Loucy (cell line): Measurements from ENCODE around the gene YBX3.

Source experiments
- H2AFZ ChIP-seq: fragments of 200-600 bp; sonication (generic); 2 replicates; pipeline ENCODE4 v1.6.0; 2016; ENCODE audit warnings: antibody characterized with exemption, mild to moderate bottlenecking, low read length, moderate library complexity
- H3F3A ChIP-seq: fragments of 200-600 bp; 2 replicates; pipeline ENCODE4 v1.6.0; 2016; ENCODE audit warnings: antibody characterized with exemption, low read depth, mild to moderate bottlenecking
- H3K27me3 ChIP-seq: fragments of 200-600 bp; sonication (generic); 2 replicates; pipeline ENCODE4 v1.6.1; 2014; ENCODE audit warnings: low read length, mild to moderate bottlenecking; ENCODE audit not compliant: insufficient read depth, poor library complexity, severe bottlenecking
- H3K36me3 ChIP-seq: fragments of 200-600 bp; sonication (generic); 2 replicates; pipeline ENCODE4 v1.6.1; 2016; ENCODE audit warnings: low read length; ENCODE audit not compliant: insufficient read depth
- H3K4me1 ChIP-seq: fragments of 200-600 bp; sonication (generic); 2 replicates; pipeline ENCODE4 v1.5.1; 2014; ENCODE audit warnings: low read length, mild to moderate bottlenecking; ENCODE audit not compliant: insufficient read depth, poor library complexity, severe bottlenecking
- H3K4me2 ChIP-seq: fragments of 200-600 bp; sonication (generic); 2 replicates; pipeline ENCODE4 v1.6.0; 2014; ENCODE audit warnings: antibody characterized with exemption, low read length, low read depth, mild to moderate bottlenecking; ENCODE audit not compliant: poor library complexity, severe bottlenecking
- H3K4me3 ChIP-seq: fragments of 200-600 bp; sonication (generic); 2 replicates; pipeline ENCODE4 v1.5.1; 2014; ENCODE audit warnings: low read length, mild to moderate bottlenecking, mixed read lengths; ENCODE audit not compliant: poor library complexity, severe bottlenecking
- H3K79me2 ChIP-seq: fragments of 200-600 bp; sonication (generic); 2 replicates; pipeline ENCODE4 v1.6.1; 2014; ENCODE audit warnings: low read length; ENCODE audit not compliant: insufficient read depth
- H3K9ac ChIP-seq: fragments of 200-600 bp; sonication (generic); 2 replicates; pipeline ENCODE4 v1.6.0; 2014; ENCODE audit warnings: mild to moderate bottlenecking, low read depth, low read length, moderate library complexity; ENCODE audit not compliant: poor library complexity, severe bottlenecking
- H3K9me2 ChIP-seq: fragments of 200-600 bp; sonication (generic); replicated peaks from 2 replicates; pipeline ENCODE4 v1.6.1; 2016; ENCODE audit warnings: low read depth, low read length, mixed read lengths
- H3K9me3 ChIP-seq: fragments of 200-600 bp; sonication (generic); 2 replicates; pipeline ENCODE4 v1.6.1; 2014; ENCODE audit warnings: mild to moderate bottlenecking, antibody characterized with exemption, low read length, low read depth; ENCODE audit not compliant: insufficient read depth
- H4K20me1 ChIP-seq: fragments of 200-600 bp; sonication (generic); 2 replicates; pipeline ENCODE4 v1.6.0; 2014; ENCODE audit warnings: antibody characterized with exemption, low read length, mild to moderate bottlenecking; ENCODE audit not compliant: insufficient read depth, poor library complexity, severe bottlenecking
- CTCF ChIP-seq: fragments of 200-600 bp; sonication (generic); conservative IDR thresholded peaks from 2 replicates; pipeline ENCODE4 v1.5.1; 2014; ENCODE audit warnings: mild to moderate bottlenecking, antibody characterized with exemption, low read length
- EZH2phosphoT487 ChIP-seq: fragments of 200-600 bp; IDR thresholded peaks from 2 replicates; pipeline ENCODE4 v1.6.1; 2018; ENCODE audit warnings: antibody characterized with exemption, mild to moderate bottlenecking, moderate library complexity, borderline replicate concordance

YBX3 gene

GRCh38 chr12:10756194-10756593, 33.1 kb upstream of the YBX3 start:
- no peak overlapping the region for H3K4me2 ChIP-seq
- no peaks in the 10 kb centered on the region for H3K27me3 ChIP-seq
- H3K9me3 ChIP-seq = no peaks in the 10 kb centered on the region
- H4K20me1 ChIP-seq = no peaks in the 10 kb centered on the region
- no peak overlapping the region for H3K4me3 ChIP-seq
- no peak overlapping the region for H3K9ac ChIP-seq
- no peaks in the 10 kb centered on the region for H3K4me1 ChIP-seq
- H3K36me3 ChIP-seq = no peaks in the 10 kb centered on the region
- no peaks in the 10 kb centered on the region for H3F3A ChIP-seq
- H2AFZ ChIP-seq = no peak overlapping the region
- no peaks in the 10 kb centered on the region for H3K9me2 ChIP-seq
- TF ChIP-seq EZH2phosphoT487 = no peak
- no peak for TF ChIP-seq CTCF
- no peaks in the 10 kb centered on the region for H3K79me2 ChIP-seq

- Histone ChIP-seq H4K20me1 (no peaks in the 10 kb centered on the region), H2AFZ (no peak overlapping the region), H3K27me3 (no peaks in the 10 kb centered on the region), H3K4me2 (no peak overlapping the region), H3K36me3 (no peaks in the 10 kb centered on the region), H3K4me1 (peaks cover 4% of the 10 kb centered on the region), H3K9ac (no peak overlapping the region), H3K9me2 (no peaks in the 10 kb centered on the region), H3K4me3 (no peak overlapping the region), H3K9me3 (no peaks in the 10 kb centered on the region), H3K79me2 (no peaks in the 10 kb centered on the region), H3F3A (no peaks in the 10 kb centered on the region)
- no peak for TF ChIP-seq EZH2phosphoT487
- TF ChIP-seq CTCF = no peak
Measured at GRCh38 chr12:10753059-10753458, 29.9 kb upstream of the YBX3 start.

- Histone ChIP-seq H3K36me3 (no peaks in the 10 kb centered on the region), H4K20me1 (no peaks in the 10 kb centered on the region), H3K4me2 (no peak overlapping the region), H3K79me2 (no peaks in the 10 kb centered on the region), H3F3A (no peaks in the 10 kb centered on the region), H3K9me2 (no peaks in the 10 kb centered on the region), H2AFZ (no peak overlapping the region), H3K9ac (no peak overlapping the region), H3K27me3 (no peaks in the 10 kb centered on the region), H3K4me3 (no peak overlapping the region), H3K9me3 (no peaks in the 10 kb centered on the region), H3K4me1 (peaks cover 4% of the 10 kb centered on the region)
- no peak; the same call in 1 of the 2 replicates for TF ChIP-seq CTCF
- TF ChIP-seq EZH2phosphoT487 = no peak
Measured at GRCh38 chr12:10750385-10750727, 27.2 kb upstream of the YBX3 start.
